Adrenal gland (tissue), 12 donors: ENCODE measurements around the gene LSMEM2. TPM values are rescaled to one million over a fixed set of nuclear protein-coding genes. Genes with fewer than 3 reads are reported as not detected.

Source experiments
- DNase-seq, 7 donors: peaks; one replicate each; pipeline ENCODE4 v3.0.0-alpha.2; 2019 to 2020
- H3K27ac ChIP-seq, 5 donors: fragments of 200-600 bp; sonication (generic) in 4 of 5; 1 replicate in 3 of 5; 2 replicates in 2 of 5; pipeline versions ENCODE4 v1.5.1 to v1.8.0; 2016 to 2020; ENCODE audit warnings: mild to moderate bottlenecking in 1 of 5
- H3K27me3 ChIP-seq: fragments of 200-600 bp; 2 replicates; pipeline ENCODE4 v1.8.0; 2021
- H3K36me3 ChIP-seq, 2 donors: fragments of 200-600 bp; replicated peaks in 1 of 2; 1 replicate in 1 of 2; 2 replicates in 1 of 2; pipeline versions ENCODE4 v1.5.1 to v1.8.0; 2018 to 2022
- H3K4me1 ChIP-seq, 2 donors: fragments of 200-600 bp; replicated peaks in 1 of 2; 1 replicate in 1 of 2; 2 replicates in 1 of 2; pipeline versions ENCODE4 v1.5.1 to v1.8.0; 2018 to 2021
- H3K4me3 ChIP-seq, 4 donors: fragments of 200-600 bp; sonication (generic) in 3 of 4; one replicate each; pipeline ENCODE4 v1.5.1; 2016 to 2018
- H3K9me3 ChIP-seq, 3 donors: fragments of 200-600 bp; sonication (generic) in 1 of 3; replicated peaks in 1 of 3; 1 replicate in 2 of 3; 2 replicates in 1 of 3; pipeline versions ENCODE4 v1.5.1 to v1.8.0; 2016 to 2021
- CTCF ChIP-seq, 6 experiments: fragments of 450-650 bp in 4 of 6; fragments of 200-600 bp in 2 of 6; sonication (generic) in 1 of 6; IDR thresholded peaks; 1 replicate in 5 of 6; 2 replicates in 1 of 6; pipeline versions ENCODE4 v1.5.1 to v1.8.0; 2016 to 2021; ENCODE audit warnings: antibody characterized with exemption in 6 of 6, mild to moderate bottlenecking in 2 of 6, moderate library complexity in 1 of 6
- POLR2A ChIP-seq, 2 donors: fragments of 450-650 bp; IDR thresholded peaks; one replicate each; pipeline ENCODE4 v1.6.1; 2017; ENCODE audit warnings: antibody characterized with exemption in 2 of 2, mild to moderate bottlenecking in 2 of 2, moderate library complexity in 1 of 2
- WGBS, 4 donors: extraction: QIAGEN DNeasy Blood & Tissue Kit in 2 of 4; methylation state at CpG; one replicate each; pipeline versions ENCODE4 v1.1.5 to v1.1.7; 2013 to 2017; 5-methylcytosine and 5-hydroxymethylcytosine counted together
- intact Hi-C, 2 donors: fragments of 100-400 bp; cut with DNase I; formaldehyde crosslinking; loops; one replicate each; pipeline versions ENCODE4 v1.14.1 to v1.15.0; 2022 to 2023
- polyA plus RNA-seq, 3 donors: library from polyadenylated mRNA; stranded (reverse); fragments of 200-250 nt in 2 of 3; fragments of 350-450 nt in 1 of 3; fragmentation: Illumina TruSeq in 1 of 3; extraction: RNeasy Lipid Tissue Mini Kit (QIAGEN cat#74804) in 1 of 3; gene quantifications; one replicate each; pipeline ENCODE4 v1.2.3, GENCODE V29; 2013 to 2014
- total RNA-seq, 9 donors: library from RNA; depleted of rRNA in 4 of 9; stranded (reverse); fragments of >200 nt in 4 of 9; fragments of 120-200 nt in 1 of 9; fragmentation: NEBNext Ultra II Directional in 1 of 9; extraction: Animal tissue kit (Norgen Biotek cat#: 25700) in 1 of 9; gene quantifications; one replicate each; pipeline versions ENCODE4 v1.1.0 to v1.2.4, GENCODE V29; 2013 to 2023
- donor health status: healthy with polysubstance abuse.
- donor health status: Bipolar disorder and iron deficiency.
- donor health status: DM: yes; HTN: yes; CAD: no.
- donor health status: DM: no; HTN: no; CAD: no.
- donor health status: DM: no; HTN: no; CAD: no.
- donor health status: DM: yes; HTN: yes; CAD: no.

Gene LSMEM2
- total and polyA plus RNA-seq, 12 donors: 0.09 to 0.76 (median 0.47) TPM; not detected in 5

GRCh38 chr3:50255251-50255615, 23.7 kb upstream of the LSMEM2 start:
- no peaks in the 10 kb centered on the region for H3K9me3 ChIP-seq
- H3K27ac ChIP-seq: peak overlapping the region; percentile 29 to 86 (median 60)
- intact Hi-C loops: no loop called here
- H3K36me3 ChIP-seq: peaks cover 0 to 67% of the 10 kb centered on the region in 2 donors
- no peak overlapping the region for H3K4me3 ChIP-seq
- H3K27me3 ChIP-seq: no peaks in the 10 kb centered on the region
- H3K4me1 ChIP-seq: peaks cover 2 to 33% of the 10 kb centered on the region in 2 donors
- TF ChIP-seq POLR2A (IDR thresholded peaks at IDR 0.05): no peak
- TF ChIP-seq CTCF (IDR thresholded peaks at IDR 0.05): no peak
- WGBS, 4 donors: 77 to 93% (median 87%) methylated on average over 4 to 9 of the region's 9 CpGs
- DNase-seq: no peak

- intact Hi-C loops: no loop called here
- no peak for DNase-seq
- Histone ChIP-seq H3K27me3 (no peaks in the 10 kb centered on the region), H3K4me1 (peaks cover 15 to 32% of the 10 kb centered on the region in 2 donors), H3K9me3 (no peaks in the 10 kb centered on the region), H3K27ac (no peak overlapping the region), H3K4me3 (no peak overlapping the region), H3K36me3 (peaks cover 0 to 60% of the 10 kb centered on the region in 2 donors)
- TF ChIP-seq CTCF (IDR thresholded peaks at IDR 0.05): peak in 4 of 6 experiments; percentile 12 to 38 (median 26)
- TF ChIP-seq POLR2A (IDR thresholded peaks at IDR 0.05): no peak
- WGBS, 4 donors: 88 to 96% (median 89%) methylated on average over 17 to 20 of the region's 20 CpGs
These were observed 21.7 kb upstream of the LSMEM2 start for GRCh38 chr3:50256978-50257890.

GRCh38 chr3:50258029-50258680, 20.7 kb upstream of the LSMEM2 start:
- no peak overlapping the region for H3K4me3 ChIP-seq
- peak overlapping the region in 1 of 5 donors; percentile 2 for H3K27ac ChIP-seq
- intact Hi-C loops: no loop called here
- WGBS, 4 donors: 88 to 92% (median 89%) methylated on average over 14 to 17 of the region's 17 CpGs
- no peak for TF ChIP-seq POLR2A (IDR thresholded peaks at IDR 0.05)
- peaks cover 17 to 37% of the 10 kb centered on the region in 2 donors for H3K4me1 ChIP-seq
- H3K27me3 ChIP-seq: no peaks in the 10 kb centered on the region
- H3K36me3 ChIP-seq: peaks cover 0 to 51% of the 10 kb centered on the region in 2 donors
- H3K9me3 ChIP-seq: no peaks in the 10 kb centered on the region
- no peak for DNase-seq

- TF ChIP-seq POLR2A (IDR thresholded peaks at IDR 0.05): no peak
These were observed 19.9 kb upstream of the LSMEM2 start for GRCh38 chr3:50258979-50259378.

GRCh38 chr3:50259432-50260026, 19.4 kb upstream of the LSMEM2 start:
- H3K36me3 ChIP-seq: peaks cover 0 to 41% of the 10 kb centered on the region in 2 donors
- H3K27me3 ChIP-seq: no peaks in the 10 kb centered on the region
- H3K9me3 ChIP-seq: no peaks in the 10 kb centered on the region
- no peak for DNase-seq
- intact Hi-C loops: no loop called here
- H3K27ac ChIP-seq: peak overlapping the region in 4 of 5 donors; percentile 91 to 98 (median 96)
- H3K4me3 ChIP-seq: peak overlapping the region in 1 of 4 donors; percentile 37
- TF ChIP-seq CTCF (IDR thresholded peaks at IDR 0.05) (no peak), POLR2A (IDR thresholded peaks at IDR 0.05) (no peak)
- 46 to 56% (median 47%) methylated on average over 9 to 18 of the region's 18 CpGs for WGBS, 4 donors
- H3K4me1 ChIP-seq: peaks cover 28 to 46% of the 10 kb centered on the region in 2 donors

More at GRCh38 chr3:50258979-50259378, 19.9 kb upstream of the LSMEM2 start:
- WGBS, 4 donors: 82 to 85% (median 84%) methylated on average over 12 to 16 of the region's 16 CpGs
- Histone ChIP-seq H3K4me1 (peaks cover 23 to 42% of the 10 kb centered on the region in 2 donors), H3K4me3 (no peak overlapping the region), H3K27ac (peak overlapping the region in 3 of 5 donors; percentile 96 to 98 (median 97)), H3K9me3 (no peaks in the 10 kb centered on the region), H3K27me3 (no peaks in the 10 kb centered on the region), H3K36me3 (peaks cover 0 to 43% of the 10 kb centered on the region in 2 donors)
- no peak for DNase-seq
- intact Hi-C loops: no loop called here
